H1 (cell line): Measurements from ENCODE around the gene POLE. TPM values are rescaled to one million over a fixed set of nuclear protein-coding genes. Genes with fewer than 3 reads are reported as not detected.

Experiments
- BRCA1 ChIP-seq: IDR thresholded peaks from 2 replicates; pipeline ENCODE4 v1.6.1; 2012; ENCODE audit warnings: low read depth, low read length, improper control_type of control experiment
- KDM5A ChIP-seq: fragments of 200-600 bp; IDR thresholded peaks from 2 replicates; pipeline ENCODE4 v1.7.1; 2012; ENCODE audit warnings: mild to moderate bottlenecking, low read length, inconsistent platforms, mixed read lengths
- RNF2 ChIP-seq: fragments of 200-900, 300-1000 bp; sonication (generic); IDR thresholded peaks from 2 replicates; pipeline ENCODE4 v1.7.1; 2016; ENCODE audit warnings: borderline replicate concordance, low read depth, mild to moderate bottlenecking, antibody characterized with exemption, low read length; ENCODE audit not compliant: poor library complexity, severe bottlenecking; ENCODE audit errors: missing control alignments
- polyA plus RNA-seq, 7 experiments: library from polyadenylated mRNA; depleted of rRNA in 3 of 7; stranded (reverse) in 5 of 7; unstranded in 2 of 7; fragments of >200 nt in 5 of 7; fragments of 200-250 nt in 2 of 7; gene quantifications; 1 replicate in 5 of 7; 2 replicates in 1 of 7; 4 replicates in 1 of 7; pipeline versions ENCODE4 v1.2.1 to v1.2.3, GENCODE V29; 2011 to 2013; ENCODE audit warnings: missing spikeins in 2 of 7, mixed read lengths in 2 of 7
- total RNA-seq: library from RNA; stranded (reverse); fragmentation: NEBNext Ultra II Directional; extraction: Animal tissue kit (Norgen Biotek cat#: 25700); gene quantifications from 2 replicates; pipeline ENCODE4 v1.2.1, GENCODE V29; 2021

The POLE gene
- total and polyA plus RNA-seq, 2 of the 8 experiments (the other 6 are each of a cell fraction or from before 2014, with no cell fraction given), result 59.7 to 115 TPM

DNA sequence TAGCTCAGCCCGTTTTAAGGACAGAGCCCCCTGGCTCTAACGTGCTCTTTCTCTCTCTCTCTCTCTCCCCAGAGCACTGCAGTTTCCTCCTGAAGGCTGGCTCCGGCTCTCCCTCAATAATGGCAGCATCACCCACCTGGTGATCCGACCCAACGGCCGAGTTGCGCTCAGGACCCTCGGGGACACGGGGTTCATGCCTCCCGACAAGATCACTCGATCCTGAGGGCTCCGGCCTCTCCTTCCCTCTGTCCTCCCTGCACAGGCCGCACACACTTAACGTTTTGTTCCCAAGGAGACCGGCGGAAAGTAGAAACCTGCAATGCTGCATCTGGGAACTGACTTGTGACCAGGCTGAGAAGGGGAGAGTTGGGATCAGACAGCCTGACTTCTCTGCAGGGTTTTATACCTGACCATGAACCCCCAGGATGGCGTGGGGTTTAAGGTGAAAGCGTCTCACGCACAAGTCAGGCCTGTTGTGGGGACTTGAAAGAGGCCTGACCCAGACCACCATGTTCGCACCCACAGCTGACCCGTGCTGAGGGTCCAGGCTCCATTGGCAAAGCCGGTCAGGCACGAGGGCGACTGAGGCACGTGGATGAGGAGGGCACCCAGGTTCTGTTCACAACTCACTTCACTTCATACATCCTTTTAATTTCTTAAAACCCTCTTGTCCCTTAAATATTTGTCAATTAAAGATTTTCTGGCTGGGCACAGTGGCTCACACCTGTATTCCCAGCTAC lies 33.6 kb upstream of the POLE start (continued):
- TF ChIP-seq RNF2 (no peak), KDM5A (no peak), BRCA1 (no peak)
